Activated CD8-positive, alpha-beta memory T cell treated with anti-CD3 and anti-CD28 coated beads, Interleukin-2, amount 50 U/mL, for 48 hours (primary cell): Measurements from ENCODE around the gene ASPG.

Source experiments
- DNase-seq: peaks from one replicate; pipeline ENCODE4 v3.0.0-alpha.2; 2020

ASPG gene

DNA sequence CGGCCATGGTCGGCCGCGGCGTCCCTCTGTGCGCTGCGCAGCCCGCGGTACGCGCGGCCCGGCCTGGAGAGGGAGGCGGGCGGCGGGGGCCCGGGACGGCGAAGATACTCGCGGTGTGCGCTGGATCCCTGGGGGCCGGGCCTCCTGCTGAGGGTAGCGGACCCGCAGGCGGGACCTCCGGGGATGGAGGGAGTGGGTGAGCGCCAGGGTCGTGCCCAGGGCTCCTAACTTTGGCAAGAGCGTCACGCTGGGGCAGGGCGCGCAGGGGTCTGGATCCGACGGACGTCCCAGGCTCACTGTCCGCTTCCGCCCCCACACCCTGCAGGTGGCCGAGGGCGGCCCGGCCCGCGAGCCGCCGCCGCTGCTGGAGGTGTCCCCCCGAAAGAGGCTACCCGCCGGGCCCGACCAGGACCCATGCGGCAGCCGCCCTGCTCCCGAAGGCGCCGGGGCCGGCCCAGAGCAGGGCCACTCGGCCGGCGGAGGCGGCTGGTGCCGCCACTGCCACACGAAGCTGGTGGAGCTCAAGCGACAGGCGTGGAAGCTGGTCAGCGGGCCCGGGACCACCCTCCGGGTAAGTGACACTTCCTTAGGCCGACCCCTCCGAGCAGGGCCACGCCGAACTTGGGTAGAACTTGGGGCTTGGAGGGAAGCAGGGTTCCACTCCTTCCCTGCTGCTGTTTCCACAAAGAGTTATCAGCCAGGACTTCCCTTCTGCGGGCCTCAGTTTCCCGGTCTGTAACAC, 53.4 kb downstream of the ASPG start:
- DNase-seq, result no peak

DNA sequence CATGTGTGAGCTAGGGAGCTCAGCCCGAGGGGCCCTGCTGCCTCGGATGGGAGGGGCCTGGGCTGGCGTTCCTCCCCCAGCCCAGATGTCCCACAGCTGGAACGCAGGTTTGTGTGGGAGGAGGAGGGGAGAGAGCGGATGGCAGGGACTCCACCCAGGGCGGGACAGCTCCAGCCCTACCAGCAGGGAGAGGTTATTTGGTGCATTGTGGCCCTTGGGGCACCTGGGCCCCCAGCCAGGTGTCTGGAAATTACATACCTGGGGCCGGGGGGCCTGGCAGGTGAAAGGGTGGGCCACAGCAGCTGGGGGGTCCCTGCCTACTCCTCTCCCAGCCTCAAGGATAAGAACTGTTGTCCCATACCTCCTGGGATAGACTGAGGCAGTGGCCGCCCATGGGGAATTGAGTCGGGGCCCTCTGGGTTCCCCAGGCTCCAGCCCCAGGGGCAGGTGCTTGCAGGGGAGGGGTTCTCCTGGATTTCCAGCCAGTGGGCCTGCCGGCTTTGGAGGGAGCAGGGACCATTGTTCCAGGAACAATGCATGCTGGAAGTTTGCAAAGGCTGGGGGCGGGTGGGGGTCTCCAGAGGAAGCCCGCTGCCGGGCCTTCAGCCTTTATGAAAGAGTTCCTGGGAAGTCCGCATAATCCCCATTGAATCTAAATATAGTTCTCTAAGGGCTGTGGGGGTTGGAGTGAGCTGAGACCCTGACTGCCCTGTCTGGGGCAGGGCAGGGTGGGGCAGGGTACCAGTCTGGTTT, 54.1 kb downstream of the ASPG start:
- DNase-seq, result no peak

DNA sequence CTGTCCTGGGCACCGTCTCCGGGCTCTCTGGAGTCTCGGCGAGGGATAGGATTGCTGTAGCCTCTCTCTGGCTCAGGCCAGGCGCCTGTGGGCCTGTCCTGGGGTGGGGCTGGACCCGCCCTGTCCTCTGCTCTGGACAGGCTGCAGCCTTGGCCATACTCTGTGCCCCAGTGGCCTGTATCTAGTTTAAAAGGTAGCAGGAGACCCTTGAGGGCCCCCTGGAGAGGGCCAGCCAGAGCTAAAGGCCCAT, 54.6 kb downstream of the ASPG start:
- DNase-seq, result no peak

DNA sequence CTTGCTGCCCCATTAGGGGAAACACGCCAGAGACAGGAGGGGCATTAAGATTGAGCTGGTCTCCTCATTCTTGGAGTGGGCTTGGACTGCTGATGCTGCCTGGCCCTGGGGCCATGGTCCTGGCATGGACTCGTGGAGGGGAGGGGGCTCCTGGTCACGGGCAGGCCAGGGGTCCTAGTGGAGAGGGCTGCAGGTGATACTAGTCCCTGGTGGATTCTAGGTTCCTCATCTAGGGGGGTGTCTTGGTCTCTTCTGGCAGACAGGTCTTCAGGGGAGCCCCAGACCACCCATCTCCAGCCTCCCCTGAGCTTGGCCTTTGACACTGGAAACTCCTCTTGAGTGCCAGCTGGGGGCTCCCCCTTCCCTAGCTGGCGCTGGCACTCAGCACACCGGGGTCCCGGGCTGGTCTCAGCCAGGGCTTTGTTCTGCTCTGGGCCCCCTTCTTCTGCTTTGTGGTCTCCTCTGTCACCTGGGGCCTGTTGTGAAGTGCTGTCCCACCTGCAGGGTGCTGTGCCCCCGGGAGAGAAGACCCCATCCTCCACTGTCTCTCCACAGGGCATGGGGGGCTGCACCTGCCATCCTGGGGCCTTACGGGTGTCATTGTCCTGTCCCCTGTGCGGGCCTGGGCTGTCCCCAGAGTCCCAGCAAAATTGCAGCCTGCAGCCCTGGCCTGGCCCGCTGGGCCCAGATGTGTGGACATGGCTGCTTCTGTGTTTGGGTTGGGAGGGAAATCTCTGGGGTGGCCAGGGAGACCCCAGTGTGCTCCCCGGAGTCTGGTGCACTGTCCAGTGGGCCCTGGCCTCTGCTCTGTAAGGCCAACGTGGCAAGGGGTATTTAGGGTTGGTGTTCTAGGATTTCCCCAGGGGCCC, 55.2 kb downstream of the ASPG start:
- DNase-seq, result no peak

DNA sequence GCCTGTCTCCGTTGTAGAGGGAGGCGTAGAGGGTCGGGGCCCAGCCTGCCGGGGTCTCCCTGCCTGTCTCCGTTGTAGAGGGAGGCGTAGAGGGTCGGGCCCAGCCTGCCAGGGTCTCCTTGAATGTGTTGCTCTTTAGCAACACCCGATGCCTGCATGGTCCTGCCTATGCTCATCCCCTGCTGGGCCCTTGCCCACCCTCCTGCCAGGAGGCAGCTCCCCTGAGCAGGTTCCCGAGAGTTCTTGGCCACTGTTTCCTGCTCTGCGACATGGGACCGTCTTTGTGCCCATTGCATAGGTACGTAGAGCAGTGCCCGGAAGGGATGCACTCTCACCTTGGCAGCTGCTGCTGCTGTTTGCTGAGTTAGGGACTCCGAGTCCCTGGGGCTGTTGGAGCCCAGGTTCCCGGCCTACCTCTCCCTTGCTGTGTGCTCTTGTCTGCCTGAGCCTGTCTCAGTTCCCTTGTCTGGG, 56.2 kb downstream of the ASPG start:
- DNase-seq, result no peak

DNA sequence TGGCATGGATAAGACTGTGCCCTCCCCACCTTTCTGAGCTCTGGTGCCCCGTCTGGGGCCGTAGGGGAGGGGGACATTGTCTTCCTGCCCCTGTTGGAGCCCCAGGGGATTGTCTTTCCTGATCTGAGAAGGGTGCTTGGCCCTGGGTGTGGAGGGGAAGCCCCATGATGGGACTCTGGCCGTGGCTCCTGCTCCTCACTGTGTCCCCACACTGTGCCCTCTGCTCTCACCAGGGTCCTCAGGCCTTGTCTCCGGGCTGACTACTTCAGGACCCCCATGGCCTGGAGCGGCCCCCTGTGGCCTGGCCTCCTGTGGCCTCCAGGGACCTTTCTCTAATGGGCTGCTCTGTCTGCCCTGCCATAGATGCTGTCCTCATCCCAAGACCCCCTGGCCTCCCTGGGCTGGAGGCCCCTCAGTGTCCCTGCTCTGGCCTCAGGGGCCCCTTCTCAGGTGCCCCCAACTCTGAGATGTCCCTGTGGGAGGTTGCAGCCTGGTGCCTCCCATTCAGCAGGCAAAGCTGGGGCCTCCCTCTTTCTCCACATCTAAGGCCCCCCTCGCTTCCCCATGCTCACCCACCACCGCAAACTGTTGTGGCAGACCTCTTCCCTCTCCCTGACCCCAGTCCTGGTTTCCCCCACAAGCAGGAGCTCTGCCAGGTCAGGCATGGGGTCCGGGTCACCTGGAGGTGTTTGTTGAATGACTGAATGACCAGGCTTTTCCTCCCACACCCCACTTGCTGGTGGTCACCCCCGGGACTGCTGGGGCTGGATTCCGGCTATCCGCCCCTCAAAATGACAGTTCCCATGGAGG, 56.8 kb downstream of the ASPG start:
- no peak for DNase-seq

DNA sequence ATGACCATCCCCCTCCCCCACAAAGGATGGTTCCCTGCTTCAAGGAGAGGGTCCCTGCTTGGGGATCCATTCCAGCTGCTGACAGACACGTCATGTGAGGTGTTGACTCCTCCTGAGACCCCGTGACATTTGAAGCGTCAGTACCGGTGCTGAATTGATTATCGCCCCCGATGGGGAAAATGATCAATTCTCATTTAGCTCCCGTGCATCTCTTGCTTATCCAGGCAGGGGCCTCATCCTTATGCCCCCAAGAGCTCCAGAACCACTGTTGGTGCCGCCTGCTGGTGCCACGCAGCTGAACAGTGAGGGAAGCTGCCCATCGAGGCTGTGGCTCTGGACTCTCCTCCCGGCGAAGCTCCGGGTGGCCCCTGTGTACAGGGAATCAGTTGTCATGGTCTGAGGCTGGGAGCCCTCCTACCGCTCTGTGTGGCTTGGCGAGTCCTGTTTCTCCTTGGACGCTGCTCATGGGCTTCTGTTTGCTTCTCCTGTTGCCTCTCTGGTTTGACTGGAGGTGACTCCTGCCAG, 57.5 kb downstream of the ASPG start:
- no peak for DNase-seq

DNA sequence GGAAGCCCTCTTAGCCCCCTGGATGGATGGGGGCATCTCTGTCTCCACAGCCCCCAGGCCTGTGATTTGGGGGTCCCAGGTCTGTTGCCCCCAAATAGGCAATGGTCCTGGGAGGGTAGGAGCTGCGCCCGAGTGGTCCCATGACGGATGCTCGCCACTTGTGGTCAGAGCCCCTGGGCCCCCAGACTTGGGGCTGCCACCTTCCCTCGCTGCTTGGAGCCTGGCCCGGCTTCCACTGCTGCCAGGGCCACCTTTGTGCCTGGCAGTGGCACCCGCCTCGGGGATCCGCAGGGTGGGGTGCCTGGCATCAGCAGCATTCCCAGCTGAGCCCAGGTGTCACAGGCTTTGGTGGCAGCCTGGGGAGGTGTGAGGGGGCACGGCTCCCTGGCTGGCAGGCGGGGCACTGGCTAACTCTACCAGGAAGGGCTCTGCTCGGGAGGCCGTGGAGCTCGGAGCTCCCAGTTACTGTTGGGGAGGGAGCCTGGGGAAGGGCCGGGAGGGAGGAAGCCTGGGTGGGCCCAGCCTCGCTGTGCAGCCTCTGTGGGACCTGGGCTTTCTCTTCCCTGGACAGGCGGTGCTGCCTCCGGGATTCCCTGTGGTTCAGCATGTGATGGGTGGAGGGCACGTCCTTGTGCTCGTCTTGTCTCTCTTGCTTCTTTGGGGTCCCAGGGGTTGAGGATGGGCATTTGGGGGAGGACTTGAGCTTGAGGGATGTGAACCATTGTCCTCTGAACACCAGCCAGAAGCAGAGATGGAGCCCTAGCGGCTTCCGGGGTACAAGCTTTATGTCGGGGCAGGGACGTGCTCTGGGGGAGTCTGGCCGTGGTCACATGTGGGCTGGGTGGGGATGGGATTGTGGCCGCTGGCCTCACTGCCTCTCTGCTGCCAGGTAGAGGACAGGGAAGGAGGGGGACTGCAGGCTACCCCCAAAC, 58.3 kb downstream of the ASPG start:
- no peak for DNase-seq

DNA sequence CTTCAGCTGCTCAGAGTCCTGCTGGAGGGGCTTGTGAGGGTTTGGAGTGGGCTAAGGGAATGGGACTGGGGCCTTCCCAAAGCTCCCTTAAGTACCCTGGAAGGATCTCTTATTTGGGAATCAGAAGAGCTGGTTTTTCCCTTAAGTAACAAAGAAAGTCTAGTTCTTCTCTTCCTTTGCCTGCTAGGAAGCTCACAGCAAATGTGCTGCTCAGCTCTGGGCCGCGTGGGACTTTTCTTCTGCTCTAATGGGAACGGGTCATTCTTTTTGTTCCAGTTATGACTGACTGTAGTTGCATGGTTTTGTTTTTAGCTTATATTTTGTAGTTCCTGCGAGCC, 58.9 kb downstream of the ASPG start:
- no peak for DNase-seq

DNA sequence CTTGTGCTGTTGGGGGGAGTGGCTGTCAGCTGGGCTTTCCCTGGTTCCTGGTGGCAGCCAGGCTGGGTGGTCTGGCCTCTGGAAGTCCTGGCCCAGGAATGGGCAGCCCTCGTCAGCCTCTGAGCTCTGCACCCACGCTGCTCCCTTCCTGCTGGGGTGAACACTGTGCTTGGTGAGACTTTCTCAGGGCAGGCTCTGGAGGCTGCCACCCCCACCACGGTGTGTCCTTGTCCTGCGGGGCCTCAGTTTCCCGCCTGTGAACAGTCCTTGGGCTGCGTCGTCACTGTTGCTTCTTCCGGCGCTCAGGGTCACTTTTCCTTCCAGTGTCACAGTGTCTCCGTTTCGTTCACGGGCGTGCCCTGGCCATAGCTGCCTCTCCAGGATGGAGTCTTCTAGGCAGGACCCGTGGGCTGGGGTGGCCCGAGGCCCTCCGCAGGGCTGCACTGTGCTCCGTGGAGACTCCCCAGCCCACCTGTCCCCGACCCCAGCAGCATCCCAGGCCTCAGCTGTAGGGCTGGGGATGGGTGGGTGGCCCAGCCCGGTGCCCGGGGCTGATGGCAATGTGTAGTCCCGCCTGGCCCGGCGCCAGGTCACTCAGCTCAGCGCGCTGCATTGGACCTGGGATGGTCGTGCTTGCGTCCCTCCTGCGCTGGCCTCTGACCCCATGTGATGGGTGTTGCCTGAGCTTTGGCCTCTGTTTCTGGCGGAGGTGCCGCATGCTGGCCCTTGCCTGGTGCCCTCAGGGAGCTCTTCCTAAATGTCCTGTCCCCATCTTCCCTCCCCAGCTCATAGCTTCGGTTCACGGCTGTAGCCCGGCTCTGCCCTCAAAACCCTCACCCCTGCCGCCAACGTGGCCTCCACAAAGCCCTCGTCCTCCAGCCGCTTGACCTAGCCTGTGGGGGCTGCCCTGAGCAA, 59.7 kb downstream of the ASPG start:
- DNase-seq, result no peak

DNA sequence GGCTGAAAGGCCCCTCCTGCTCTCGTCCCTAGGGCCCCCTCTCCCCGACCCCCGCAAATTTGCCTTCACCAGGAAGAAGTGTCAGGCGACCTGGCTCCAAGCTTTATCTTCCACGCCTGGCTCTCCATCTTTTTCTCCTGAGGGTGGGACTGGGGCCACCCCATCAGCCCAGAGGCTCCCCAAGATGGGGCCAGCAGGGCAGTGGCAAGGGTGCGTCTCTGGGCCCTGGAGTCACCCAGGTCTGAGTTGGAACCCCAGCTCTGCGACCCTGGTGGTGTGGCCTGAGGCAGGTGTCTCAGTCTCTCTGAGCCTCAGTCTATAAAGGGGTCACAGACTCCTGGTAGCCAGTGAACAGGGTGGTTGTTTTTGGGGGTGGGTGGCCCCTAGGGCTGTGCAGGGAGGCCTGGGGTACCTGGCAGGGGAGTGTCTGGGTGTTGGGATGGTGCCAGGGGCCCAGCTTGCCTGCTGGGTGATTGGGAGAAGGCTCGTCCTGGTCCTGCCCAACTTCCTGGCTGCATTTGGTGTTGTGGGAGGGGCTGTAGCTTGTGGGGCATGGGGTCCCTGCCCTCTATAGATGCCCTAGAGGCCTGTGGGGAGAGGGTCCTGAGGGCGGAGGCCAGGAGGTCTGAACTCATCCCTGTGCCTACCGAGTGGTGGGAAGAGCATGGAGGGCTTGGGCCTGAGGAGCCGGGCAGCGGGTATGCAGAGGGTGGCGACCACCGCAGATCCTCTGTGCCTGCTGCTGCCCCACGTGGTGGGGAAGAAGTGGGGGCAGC, 60.5 kb downstream of the ASPG start:
- no peak for DNase-seq

DNA sequence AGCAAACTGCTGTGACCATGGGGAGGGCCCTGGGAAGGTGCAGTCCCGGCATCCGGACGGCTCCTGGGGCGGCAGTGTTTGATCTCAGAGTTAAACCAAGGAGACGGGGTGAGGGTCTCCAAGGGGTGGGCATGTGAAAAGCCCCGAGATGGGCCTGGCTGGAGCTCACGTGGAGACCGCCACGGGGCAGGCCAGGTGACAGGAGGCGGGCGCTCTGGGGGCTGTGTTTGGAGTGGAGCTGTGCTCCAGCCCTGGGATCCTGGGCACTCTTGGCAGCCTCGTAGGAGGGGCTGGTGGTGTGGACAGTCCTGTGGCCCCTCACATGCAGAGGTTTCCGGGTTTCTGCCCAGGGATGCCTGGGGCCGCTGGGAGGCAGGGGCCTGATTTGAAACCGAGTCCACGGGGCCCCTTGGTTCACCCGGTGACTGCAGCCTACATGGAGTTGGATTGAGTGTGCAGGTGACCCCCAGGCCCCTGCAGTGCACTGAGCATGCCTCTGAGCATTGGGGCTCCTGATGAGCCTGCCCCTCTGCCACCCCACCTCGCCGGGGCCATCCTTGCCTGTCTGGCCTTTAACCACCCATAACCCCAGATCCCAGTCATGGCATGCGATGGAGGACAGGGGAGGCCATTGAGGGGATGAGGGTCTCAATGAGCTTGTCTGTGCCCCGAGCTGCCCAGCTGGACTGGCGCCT, 61.3 kb downstream of the ASPG start:
- no peak for DNase-seq

DNA sequence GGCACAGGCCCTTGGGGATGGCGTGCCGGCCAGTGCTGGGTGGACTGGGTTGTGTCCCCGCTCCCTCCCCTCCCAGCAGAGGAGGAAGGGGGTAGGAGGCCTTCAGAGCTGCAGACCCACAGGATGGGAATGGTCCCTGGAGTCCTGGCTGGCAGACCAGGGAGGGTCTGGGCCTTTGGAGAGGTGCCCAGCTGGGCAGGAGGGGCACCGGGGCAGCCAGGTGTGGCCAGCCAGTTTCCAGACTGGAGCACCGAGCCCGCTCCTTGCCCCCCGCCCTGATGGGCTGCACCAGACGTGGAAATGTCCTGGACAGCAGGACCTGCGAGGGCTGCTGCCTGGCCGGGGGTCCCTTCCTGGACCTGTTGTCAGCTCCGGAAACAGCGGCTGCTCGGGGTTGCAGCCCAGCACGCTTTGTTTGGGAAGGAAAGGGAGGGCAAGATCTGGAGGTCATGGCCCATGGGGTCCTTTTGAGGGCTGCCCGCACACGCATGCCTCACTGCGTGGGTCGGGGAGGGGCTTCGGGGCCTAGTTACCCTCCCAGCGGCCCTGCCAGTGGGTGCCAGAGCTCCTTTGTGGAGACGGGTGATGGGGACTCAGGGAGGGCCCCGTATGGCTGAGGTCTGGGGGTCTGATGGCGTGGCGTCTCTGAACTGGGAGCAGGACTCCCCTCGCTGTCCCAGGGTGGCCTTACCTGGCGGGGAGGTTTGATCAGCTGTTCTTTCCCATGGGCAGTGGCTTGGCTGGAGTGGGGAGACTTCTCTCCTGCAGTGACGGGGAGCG, 62.0 kb downstream of the ASPG start:
- DNase-seq, result no peak

DNA sequence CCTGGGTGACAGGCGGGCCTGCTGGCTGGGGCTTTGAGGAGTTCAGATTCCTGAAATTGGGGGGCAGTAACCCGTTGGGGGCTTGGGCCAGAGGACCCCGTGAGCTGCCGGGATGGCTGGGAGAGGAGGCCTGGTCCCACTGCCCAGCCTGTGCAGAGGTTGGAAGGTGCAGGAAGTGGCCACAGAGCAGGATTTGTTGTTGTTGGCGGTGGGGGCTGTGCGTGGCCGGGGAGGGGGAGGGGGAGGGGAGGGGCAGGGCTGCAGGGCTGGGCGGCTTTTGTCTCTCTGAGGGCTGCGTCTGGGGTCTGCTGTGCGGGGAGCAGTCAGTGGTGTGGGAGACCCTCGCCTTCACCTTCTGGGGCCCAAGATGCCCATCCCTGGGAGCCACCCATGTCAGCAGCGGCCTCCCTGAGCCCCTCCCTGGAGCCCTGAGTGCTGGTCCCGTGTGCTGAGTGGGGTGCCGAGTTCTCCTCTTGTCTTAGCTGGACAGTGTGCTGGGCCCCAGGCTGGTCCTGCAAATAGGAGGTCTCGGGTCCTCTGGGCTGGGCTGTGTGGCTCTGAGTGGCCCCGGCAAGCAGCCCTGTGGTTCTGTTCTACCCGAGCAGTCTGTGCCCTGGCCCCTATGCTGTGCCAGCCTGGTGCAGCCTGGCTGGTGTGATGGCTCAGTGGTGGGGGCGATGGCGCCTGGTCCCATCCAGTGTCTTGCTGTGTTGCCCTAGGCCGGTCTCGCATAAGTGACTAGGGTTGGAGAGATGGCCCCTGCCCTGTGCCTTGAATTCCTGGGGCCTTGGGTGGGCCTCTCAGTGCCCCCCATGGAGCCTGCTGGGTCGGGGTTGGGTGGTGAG, 63.2 kb downstream of the ASPG start:
- DNase-seq, result no peak

DNA sequence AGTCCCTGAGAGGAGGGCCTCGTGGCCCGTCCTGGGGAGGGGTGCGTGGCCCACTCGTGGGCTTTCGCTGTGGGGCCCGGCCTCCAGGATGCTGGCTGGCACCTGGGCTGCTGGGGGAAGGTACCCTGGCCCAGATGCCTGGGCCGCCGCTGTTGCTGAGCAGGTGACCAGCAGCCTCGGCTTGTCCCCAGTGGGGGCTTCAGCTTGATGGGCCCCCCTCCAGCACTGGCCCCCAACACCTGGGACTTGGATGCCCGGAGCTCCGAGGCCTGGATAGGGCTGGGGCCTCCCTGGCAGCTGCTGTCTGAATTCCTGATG, 63.7 kb downstream of the ASPG start:
- no peak for DNase-seq

DNA sequence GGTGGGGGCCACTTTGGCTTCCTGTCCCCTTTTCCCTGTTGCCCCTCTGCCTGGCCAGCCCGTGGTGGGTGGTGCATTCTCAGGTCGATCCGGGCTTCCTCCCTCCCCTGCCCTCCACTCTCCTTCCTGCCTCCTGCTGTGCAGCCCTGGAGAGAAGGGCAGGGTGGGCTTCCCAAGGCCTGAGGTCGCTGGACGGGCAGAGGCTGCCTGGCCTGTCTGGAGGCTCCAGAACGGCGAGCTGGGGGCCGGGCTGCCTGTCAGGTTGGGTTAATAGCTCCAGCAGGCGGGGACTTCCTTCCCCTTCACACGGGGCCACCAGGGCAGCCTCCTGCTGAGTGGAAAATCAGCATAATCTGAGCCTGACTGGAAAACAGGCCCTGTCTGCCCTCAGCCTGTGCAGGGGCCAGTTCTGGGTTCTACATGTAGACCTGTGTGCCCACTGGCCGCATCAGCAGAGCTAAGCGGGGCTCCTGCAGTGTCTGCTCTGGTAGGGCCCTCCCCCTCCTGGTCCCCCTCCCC, 64.2 kb downstream of the ASPG start:
- DNase-seq, result no peak
